ENCODE results near the gene ARMC7.

Gene ARMC7

DNA sequence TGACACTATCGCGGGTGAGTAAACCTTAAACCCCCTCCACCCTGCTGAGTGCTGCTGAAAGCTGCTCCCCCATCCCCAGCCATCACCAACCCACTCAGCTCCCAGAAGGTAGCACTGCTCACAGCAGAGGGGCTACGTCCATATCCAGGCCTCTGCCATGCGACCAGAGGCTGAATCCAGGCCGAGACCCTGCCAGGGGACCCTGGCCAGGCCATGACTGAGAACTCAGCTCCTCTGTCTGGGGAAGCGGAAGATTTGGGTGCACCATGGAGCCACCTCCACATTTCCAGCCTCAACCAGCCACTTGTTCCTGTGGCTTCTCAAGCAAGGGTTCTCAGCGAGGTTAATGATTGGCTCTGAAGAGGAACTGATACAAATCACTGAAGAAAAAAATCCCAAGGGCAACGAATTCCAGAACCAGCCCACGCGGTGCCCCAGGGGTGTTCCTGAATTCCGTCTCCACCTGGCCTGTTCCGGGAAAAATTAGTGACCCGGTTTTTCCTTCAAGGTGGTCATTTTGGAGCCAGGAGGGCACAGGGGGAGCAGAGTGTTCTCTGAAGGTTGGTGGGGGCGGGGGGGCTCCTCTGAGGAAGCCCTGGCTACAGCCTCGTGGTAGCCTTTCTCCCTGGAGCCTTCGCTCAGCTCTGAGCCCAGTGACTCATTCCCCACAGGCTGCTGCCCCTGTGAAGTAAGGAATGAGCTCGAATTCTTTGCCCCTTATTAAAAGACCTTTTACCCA is 31.3 kb upstream of the ARMC7 start:
- DNase-seq, result no peak

DNA sequence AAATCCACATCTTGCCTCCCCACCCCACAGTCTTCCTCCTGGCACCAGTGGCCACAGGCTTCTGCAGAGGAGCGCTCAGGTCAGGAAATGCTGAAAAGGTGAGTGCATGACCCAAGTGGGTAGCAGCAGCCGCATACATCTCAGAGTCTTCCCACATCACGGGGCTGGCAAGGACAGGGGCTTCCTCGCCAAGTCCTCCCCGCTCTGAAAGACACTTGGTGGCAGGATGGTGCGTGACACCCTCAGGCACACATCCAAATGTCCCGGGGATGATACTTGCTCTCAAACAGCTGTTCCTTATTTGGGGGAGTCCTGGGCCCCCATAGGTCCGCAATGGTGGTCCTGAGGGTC is 30.8 kb upstream of the ARMC7 start:
- DNase-seq, result no peak

- no peak for DNase-seq
Observed at GRCh38 chr17:75081611-75082540, 27.9 kb upstream of the ARMC7 start.

DNA sequence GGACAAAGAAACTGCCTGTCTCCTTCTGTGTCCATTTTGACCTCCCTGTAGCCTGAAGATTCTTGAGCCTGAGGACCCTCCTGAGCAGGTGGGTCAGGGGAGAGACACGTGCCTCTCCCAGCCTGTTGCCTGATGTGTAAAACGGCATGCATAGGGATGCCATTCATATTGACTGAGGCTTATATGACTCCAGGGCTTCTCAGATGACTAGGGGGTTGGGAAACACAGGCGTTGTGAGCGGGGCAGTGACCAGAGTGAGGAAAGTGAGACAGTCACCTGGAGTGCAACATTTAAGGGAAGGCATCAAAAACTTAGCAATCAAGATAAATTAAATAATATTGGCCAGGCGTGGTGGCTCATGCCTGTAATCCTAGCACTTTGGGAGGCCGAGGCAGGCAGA is 27.1 kb upstream of the ARMC7 start:
- DNase-seq, result no peak

- DNase-seq, result peak in 1 of 3 experiments; percentile 10
Observed at GRCh38 chr17:75084039-75084660, 25.6 kb upstream of the ARMC7 start.

DNA sequence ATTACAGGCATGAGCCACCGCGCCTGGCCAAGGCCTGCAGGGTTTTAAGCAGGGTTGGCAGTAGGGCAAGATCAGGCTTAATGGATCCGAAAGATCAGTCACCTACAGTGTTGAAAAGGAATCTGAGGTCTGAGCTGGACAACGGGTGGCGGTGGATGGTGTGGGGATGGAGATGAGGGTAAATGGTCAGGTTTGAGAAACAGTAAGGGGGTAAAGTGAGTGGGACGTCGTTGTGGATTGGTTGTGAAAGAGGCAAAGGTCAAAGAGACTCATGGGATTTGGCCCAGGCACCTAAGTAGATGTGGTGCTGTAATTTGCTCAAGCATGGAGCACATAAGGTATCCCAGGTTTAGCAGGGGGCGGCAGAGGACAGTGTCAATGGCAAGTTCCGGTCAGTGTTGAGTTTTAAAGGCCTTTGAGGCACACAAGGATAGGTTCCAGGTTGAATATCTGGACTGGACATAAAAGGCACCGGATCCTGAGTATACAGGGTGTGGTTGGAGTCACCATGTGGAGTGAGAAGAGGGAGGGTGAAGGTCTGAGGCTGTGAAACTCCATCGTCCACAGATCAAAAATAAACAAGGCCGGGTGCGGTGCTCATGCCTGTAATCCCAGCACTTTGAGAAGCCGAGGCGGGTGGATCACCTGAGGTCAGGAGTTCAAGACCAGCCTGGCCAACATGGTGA is 23.1 kb upstream of the ARMC7 start:
- no peak for DNase-seq

GRCh38 chr17:75087182-75087557 is 22.6 kb upstream of the ARMC7 start:
- no peak for DNase-seq

GRCh38 chr17:75087558-75088453 is 22.0 kb upstream of the ARMC7 start, which contains the start of gene SLC16A5:
Gene SLC16A5, plus strand, starts transcription at chr17:75087954. Its CDS starts 5,683 bp downstream, at chr17:75093637.
- DNase-seq, result no peak

GRCh38 chr17:75088465-75089417 is 21.0 kb upstream of the ARMC7 start:
- DNase-seq, result no peak

GRCh38 chr17:75090871-75091854 is 18.6 kb upstream of the ARMC7 start:
- no peak for DNase-seq

DNA sequence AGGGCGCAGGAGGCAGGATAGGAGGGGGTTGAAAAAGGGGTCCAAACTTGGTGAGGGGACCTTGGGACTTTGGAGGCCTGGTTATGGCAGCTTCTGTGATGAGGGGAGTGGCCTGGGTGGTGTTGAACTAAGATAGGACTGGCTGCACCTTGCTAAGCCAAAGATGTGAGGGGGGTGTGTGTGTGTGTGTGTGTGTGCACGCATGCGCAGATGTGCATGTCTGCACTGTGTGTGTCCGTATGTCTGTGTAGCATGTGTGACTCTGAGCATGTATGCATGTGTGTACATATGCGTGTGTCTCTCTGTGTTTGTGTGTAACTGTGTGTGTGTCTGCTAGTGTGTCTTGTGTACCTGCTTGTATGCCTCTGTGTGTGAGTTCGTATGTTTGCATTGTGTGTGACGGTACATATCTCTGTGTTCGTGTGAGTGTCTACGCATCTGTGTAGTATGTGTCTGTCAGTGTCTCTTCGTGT is 17.9 kb upstream of the ARMC7 start:
- no peak for DNase-seq

DNA sequence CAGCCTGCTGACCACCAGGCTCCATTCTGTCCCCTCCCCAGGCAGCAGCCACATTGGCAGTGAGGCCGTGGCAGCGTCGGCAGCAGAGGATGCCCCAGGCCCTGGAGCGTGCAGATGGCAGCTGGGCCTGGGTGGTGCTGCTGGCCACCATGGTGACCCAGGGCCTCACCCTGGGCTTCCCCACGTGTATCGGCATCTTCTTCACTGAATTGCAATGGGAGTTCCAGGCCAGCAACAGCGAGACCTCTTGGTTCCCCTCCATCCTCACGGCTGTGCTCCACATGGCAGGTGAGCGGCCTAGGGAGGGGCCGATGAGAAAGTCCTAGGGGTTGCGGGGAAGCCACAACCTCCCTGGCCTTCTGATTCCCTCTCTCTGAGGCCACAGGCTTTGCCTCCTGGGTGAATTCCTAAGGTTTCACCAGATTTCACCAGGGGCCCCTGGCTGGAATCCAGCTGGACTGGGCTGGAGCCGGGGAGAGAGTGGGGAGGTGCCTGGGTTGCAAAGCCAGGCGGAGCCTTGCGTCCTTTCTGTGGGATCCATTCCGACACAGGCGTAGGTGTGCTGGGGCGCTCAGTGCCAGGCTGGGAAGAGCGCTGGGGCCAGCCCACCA is 16.1 kb upstream of the ARMC7 start:
- DNase-seq, result no peak

- no peak for DNase-seq
Observed at GRCh38 chr17:75094871-75095399, 14.8 kb upstream of the ARMC7 start.

- DNase-seq, result no peak
Observed at GRCh38 chr17:75096082-75096625, 13.6 kb upstream of the ARMC7 start.

- DNase-seq, result no peak
Observed at GRCh38 chr17:75097865-75098264, 11.9 kb upstream of the ARMC7 start.

DNA sequence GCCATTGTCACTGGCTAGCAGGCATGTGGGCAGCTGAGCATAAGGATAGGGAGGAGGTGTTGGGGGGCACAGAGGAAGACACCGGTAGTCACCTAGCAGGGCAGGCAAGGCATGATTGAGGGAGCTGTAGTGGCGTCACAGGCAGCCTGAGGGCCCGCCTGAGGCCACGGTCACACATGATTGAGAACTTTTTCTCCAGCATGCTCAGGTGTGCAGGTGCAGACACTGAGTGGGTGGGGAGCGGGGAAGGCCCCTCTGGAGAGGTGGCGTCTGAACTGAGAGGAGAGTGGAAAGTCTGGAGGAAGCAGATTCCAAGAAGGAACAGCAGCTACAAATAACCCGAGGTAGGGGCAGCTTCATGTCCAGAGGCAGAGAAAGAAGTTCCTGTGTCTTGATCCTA is 10.9 kb upstream of the ARMC7 start:
- DNase-seq, result no peak

- no peak for DNase-seq
Observed at GRCh38 chr17:75099881-75100595, 9.7 kb upstream of the ARMC7 start.

Measured in NCI-H1417 (cell line).